Brain microvascular endothelial cell (primary cell): ENCODE results near the gene SPOCK3.

ENCODE experiments used
- DNase-seq: peaks from one replicate; pipeline ENCODE4 v3.0.0-alpha.2; 2020
- H3K27ac ChIP-seq: fragments of 250-450 bp; sonication (Bioruptor Pico); 2 replicates; pipeline ENCODE4 v1.5.1; 2020; ENCODE audit warnings: mild to moderate bottlenecking, moderate library complexity
- H3K27me3 ChIP-seq: fragments of 250-450 bp; sonication (Bioruptor Pico); replicated peaks from 2 replicates; pipeline ENCODE4 v1.5.1; 2020; ENCODE audit warnings: mild to moderate bottlenecking
- H3K36me3 ChIP-seq: fragments of 250-450 bp; sonication (Bioruptor Pico); replicated peaks from 2 replicates; pipeline ENCODE4 v1.5.1; 2020; ENCODE audit warnings: mild to moderate bottlenecking
- H3K4me3 ChIP-seq: 2 replicates; pipeline ENCODE4 v1.5.1; 2011; ENCODE audit warnings: low read depth, mild to moderate bottlenecking, control low read depth, low read length, moderate library complexity
- in situ Hi-C: cut with HindIII; loops from 2 replicates; pipeline ENCODE4 v1.10.0; 2017; ENCODE audit warnings: low sequenced_read_pairs, low pct_ligation_motif_present
- TF ChIP-seq, protein P1 (sequence below): IDR thresholded peaks from 2 replicates; pipeline ENCODE4 v1.5.1; 2011; ENCODE audit warnings: low read depth, mild to moderate bottlenecking, moderate library complexity, low read length, control low read depth, inconsistent platforms; ENCODE audit errors: missing control alignments

SPOCK3 gene

DNA sequence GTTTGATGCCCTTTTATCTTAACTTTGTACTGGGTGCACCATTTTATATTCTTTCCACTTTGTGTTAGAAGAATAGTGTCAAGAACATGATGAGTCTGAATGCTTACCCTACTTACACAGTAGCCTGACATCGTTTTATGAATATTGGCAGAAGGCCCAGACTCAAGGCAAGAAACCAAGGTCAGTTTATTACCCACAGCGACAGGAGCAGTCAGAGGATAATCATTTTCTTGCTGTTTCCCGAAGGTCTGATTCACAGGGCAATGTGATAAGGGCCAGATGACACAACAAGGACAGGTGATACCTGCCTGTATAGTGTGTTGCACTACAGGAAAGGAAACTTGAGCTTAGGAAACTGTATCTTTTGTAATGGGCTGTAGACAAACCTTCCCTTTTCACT lies 417.4 kb downstream of the SPOCK3 start:
- H3K36me3 ChIP-seq: no peaks in the 10 kb centered on the region
- H3K4me3 ChIP-seq: no peak overlapping the region
- in situ Hi-C loops: no loop called here
- TF ChIP-seq, protein P1, sequence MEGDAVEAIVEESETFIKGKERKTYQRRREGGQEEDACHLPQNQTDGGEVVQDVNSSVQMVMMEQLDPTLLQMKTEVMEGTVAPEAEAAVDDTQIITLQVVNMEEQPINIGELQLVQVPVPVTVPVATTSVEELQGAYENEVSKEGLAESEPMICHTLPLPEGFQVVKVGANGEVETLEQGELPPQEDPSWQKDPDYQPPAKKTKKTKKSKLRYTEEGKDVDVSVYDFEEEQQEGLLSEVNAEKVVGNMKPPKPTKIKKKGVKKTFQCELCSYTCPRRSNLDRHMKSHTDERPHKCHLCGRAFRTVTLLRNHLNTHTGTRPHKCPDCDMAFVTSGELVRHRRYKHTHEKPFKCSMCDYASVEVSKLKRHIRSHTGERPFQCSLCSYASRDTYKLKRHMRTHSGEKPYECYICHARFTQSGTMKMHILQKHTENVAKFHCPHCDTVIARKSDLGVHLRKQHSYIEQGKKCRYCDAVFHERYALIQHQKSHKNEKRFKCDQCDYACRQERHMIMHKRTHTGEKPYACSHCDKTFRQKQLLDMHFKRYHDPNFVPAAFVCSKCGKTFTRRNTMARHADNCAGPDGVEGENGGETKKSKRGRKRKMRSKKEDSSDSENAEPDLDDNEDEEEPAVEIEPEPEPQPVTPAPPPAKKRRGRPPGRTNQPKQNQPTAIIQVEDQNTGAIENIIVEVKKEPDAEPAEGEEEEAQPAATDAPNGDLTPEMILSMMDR: no peak
- no peak overlapping the region for H3K27ac ChIP-seq
- no peaks in the 10 kb centered on the region for H3K27me3 ChIP-seq
- no peak for DNase-seq

DNA sequence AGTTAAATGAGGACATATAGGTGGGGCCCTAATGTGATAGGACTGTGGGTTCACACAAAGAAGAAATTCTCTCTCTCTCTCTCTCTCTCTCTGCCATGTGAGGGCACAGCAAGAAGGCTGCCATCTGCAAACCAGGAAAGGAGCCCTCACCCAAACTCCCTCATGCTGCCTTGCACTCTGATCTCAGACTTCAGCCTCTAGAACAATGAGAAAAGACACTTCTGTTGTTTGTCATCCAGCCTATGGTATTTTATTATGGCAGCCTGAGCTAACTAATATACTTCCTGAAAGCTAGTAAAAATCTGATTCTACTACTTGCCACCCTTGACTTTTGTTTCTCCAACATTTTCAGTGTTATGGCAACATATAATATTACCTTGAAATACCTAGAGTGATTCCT lies 425.9 kb downstream of the SPOCK3 start:
- no peak for DNase-seq
- in situ Hi-C loops: no loop called here
- H3K4me3 ChIP-seq: no peak overlapping the region
- H3K27ac ChIP-seq: no peak overlapping the region
- TF ChIP-seq, protein P1: no peak
- H3K27me3 ChIP-seq: no peaks in the 10 kb centered on the region
- H3K36me3 ChIP-seq: no peaks in the 10 kb centered on the region

DNA sequence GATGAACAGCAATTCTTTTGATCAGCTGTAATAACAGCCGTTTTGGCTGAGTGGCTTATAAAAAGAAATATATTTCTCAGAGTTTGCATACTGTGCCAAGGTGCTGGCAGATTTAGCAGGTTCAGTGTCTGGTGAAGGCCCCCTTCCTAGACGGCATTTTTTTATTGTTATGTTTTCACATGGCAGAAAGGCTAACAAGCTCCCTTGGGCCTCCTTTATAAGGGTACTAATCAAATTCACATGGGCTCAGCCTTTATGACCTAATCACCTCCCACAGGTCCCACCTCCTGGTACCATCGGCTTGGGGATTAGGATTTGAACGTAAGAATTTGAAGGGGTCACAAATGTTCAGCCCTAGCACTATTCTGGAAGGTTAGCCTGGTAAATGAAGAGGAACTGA lies 431.9 kb downstream of the SPOCK3 start:
- no peaks in the 10 kb centered on the region for H3K27me3 ChIP-seq
- H3K4me3 ChIP-seq: no peak overlapping the region
- in situ Hi-C loops: no loop called here
- no peak overlapping the region for H3K27ac ChIP-seq
- no peaks in the 10 kb centered on the region for H3K36me3 ChIP-seq
- TF ChIP-seq, protein P1: no peak
- no peak for DNase-seq

DNA sequence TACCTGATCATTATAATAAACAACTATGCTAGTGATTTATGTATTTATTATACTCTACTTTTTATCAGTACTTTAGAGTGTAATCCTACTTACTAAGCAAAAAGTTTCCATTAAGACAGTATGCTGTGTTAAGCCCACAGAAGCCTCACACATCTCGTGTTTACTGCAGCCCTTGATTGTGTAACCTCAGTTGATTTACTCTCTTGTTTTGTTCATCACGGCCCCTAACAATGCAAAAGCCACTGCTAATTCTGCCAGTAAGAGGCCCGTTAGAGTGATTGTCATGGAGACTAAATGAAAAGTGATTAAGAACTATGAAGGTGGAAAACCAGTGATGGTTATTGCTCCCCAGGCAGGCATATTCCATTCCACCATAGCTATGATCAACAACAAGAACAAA lies 436.2 kb downstream of the SPOCK3 start:
- Histone ChIP-seq H3K4me3 (no peak overlapping the region), H3K27me3 (no peaks in the 10 kb centered on the region), H3K36me3 (no peaks in the 10 kb centered on the region), H3K27ac (no peak overlapping the region)
- DNase-seq: no peak
- TF ChIP-seq, protein P1: no peak
- in situ Hi-C loops: no loop called here

- no peak for DNase-seq
- Histone ChIP-seq H3K27ac (no peak overlapping the region), H3K4me3 (no peak overlapping the region)
These were observed 456.5 kb downstream of the SPOCK3 start for GRCh38 chr4:166777760-166778159.

DNA sequence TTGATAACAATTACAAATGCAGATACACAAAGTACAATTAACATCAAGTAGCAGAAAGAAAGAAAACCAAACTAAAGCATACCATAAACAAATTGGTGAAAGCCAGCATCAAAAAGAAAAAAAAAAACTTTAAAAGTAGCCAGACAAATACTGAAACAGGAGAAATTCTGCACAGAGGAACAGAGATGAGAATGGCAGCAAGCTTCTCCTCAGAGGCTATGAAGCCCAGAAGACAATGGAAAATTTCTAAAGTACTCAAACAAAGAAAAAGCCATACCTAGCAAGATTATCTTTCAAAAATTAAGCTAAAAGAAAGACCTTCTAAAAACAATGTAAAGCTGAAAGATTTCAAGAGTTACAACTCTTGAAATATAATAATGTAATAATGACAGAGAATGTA lies 471.3 kb downstream of the SPOCK3 start:
- DNase-seq: no peak
- in situ Hi-C loops: no loop called here
- no peak overlapping the region for H3K27ac ChIP-seq
- TF ChIP-seq, protein P1: no peak
- H3K27me3 ChIP-seq: no peaks in the 10 kb centered on the region
- no peaks in the 10 kb centered on the region for H3K36me3 ChIP-seq
- H3K4me3 ChIP-seq: no peak overlapping the region

More at GRCh38 chr4:166777760-166778159, 456.5 kb downstream of the SPOCK3 start:
- in situ Hi-C loops: no loop called here
- no peaks in the 10 kb centered on the region for H3K36me3 ChIP-seq
- TF ChIP-seq, protein P1: no peak
- no peaks in the 10 kb centered on the region for H3K27me3 ChIP-seq
